Smooth muscle cell (in vitro differentiated cells): ENCODE data around the gene IKZF1. TPM values are rescaled to one million over a fixed set of nuclear protein-coding genes. Genes with fewer than 3 reads are reported as not detected.

Experiments used
- DNase-seq: peaks from one replicate; lab custom pipeline; 2025; ENCODE audit not compliant: unreplicated experiment; lab: John Stamatoyannopoulos, UW
- H2AFZ ChIP-seq: fragments of 200-600 bp; sonication (generic); 2 replicates; pipeline ENCODE4 v1.6.0; 2016; ENCODE audit warnings: antibody characterized with exemption, low read depth, mild to moderate bottlenecking
- H3F3A ChIP-seq: fragments of 200-600 bp; sonication (generic); 2 replicates; pipeline ENCODE4 v1.6.0; 2017; ENCODE audit warnings: antibody characterized with exemption, low read depth
- H3K27ac ChIP-seq: fragments of 200-600 bp; sonication (generic); 2 replicates; pipeline ENCODE4 v1.5.1; 2016; ENCODE audit warnings: low read depth, mild to moderate bottlenecking
- H3K27me3 ChIP-seq: fragments of 200-600 bp; sonication (generic); 2 replicates; pipeline ENCODE4 v1.6.1; 2016; ENCODE audit warnings: low read depth, mild to moderate bottlenecking
- H3K36me3 ChIP-seq: fragments of 200-600 bp; sonication (generic); 2 replicates; pipeline ENCODE4 v1.5.1; 2016; ENCODE audit warnings: low read depth
- H3K4me1 ChIP-seq: fragments of 200-600 bp; sonication (generic); 2 replicates; pipeline ENCODE4 v1.5.1; 2016; ENCODE audit warnings: low read depth
- H3K4me2 ChIP-seq: fragments of 200-600 bp; sonication (generic); 2 replicates; pipeline ENCODE4 v1.6.0; 2016; ENCODE audit warnings: mild to moderate bottlenecking
- H3K4me3 ChIP-seq: fragments of 200-600 bp; sonication (generic); 2 replicates; pipeline ENCODE4 v1.5.1; 2016; ENCODE audit warnings: mild to moderate bottlenecking
- H3K79me2 ChIP-seq: fragments of 200-600 bp; sonication (generic); 2 replicates; pipeline ENCODE4 v1.6.0; 2016; ENCODE audit warnings: low read depth, mild to moderate bottlenecking
- H3K9ac ChIP-seq: fragments of 200-600 bp; sonication (generic); 2 replicates; pipeline ENCODE4 v1.6.0; 2016; ENCODE audit warnings: low read depth
- H3K9me3 ChIP-seq: fragments of 200-600 bp; sonication (generic); replicated peaks from 2 replicates; pipeline ENCODE4 v1.5.1; 2016; ENCODE audit warnings: low read depth
- H4K20me1 ChIP-seq: fragments of 200-600 bp; sonication (generic); 2 replicates; pipeline ENCODE4 v1.6.0; 2016; ENCODE audit warnings: low read depth
- CTCF ChIP-seq: fragments of 200-600 bp; sonication (generic); IDR thresholded peaks from 2 replicates; pipeline ENCODE4 v1.5.1; 2017; ENCODE audit warnings: borderline replicate concordance, mild to moderate bottlenecking, antibody characterized with exemption; ENCODE audit not compliant: insufficient read depth, poor library complexity, severe bottlenecking
- WGBS: methylation state at CpG from one replicate; pipeline ENCODE4 v1.1.7; 2016; ENCODE audit warnings: low lambda C conversion rate; 5-methylcytosine and 5-hydroxymethylcytosine counted together
- polyA plus RNA-seq: library from polyadenylated mRNA; unstranded; fragments of >200 nt; fragmentation: Nextera tagmentation; extraction: Ambion mirVana; gene quantifications from 2 replicates; pipeline ENCODE4 v1.2.1, GENCODE V29; 2016
- total RNA-seq: library from RNA; depleted of rRNA; stranded (reverse); fragments of >200 nt; gene quantifications from 2 replicates; pipeline ENCODE4 v1.2.3, GENCODE V29; 2014

Gene IKZF1
- total and polyA plus RNA-seq, 2 experiments from 2014 or later: not detected

- Histone ChIP-seq H3K36me3 (no peaks in the 10 kb centered on the region), H3K27ac (no peak overlapping the region), H3K4me3 (no peak overlapping the region), H3K4me1 (no peaks in the 10 kb centered on the region), H3K27me3 (peaks cover 31% of the 10 kb centered on the region), H3F3A (no peaks in the 10 kb centered on the region), H3K4me2 (no peak overlapping the region), H3K9ac (no peak overlapping the region), H4K20me1 (no peaks in the 10 kb centered on the region), H3K79me2 (no peaks in the 10 kb centered on the region), H3K9me3 (no peaks in the 10 kb centered on the region), H2AFZ (no peak overlapping the region)
- DNase-seq: no peak
- 63% methylated on average over 8 of the region's 8 CpGs for WGBS
- peak; percentile 39 for TF ChIP-seq CTCF
These were observed 64.9 kb downstream of the IKZF1 start for GRCh38 chr7:50369143-50370026.

- Histone ChIP-seq H3K27ac (no peak overlapping the region), H3F3A (no peaks in the 10 kb centered on the region), H4K20me1 (no peaks in the 10 kb centered on the region), H3K4me1 (no peaks in the 10 kb centered on the region), H3K27me3 (peaks cover 25% of the 10 kb centered on the region), H3K4me2 (no peak overlapping the region), H3K36me3 (no peaks in the 10 kb centered on the region), H2AFZ (no peak overlapping the region), H3K4me3 (no peak overlapping the region), H3K79me2 (no peaks in the 10 kb centered on the region), H3K9me3 (no peaks in the 10 kb centered on the region), H3K9ac (no peak overlapping the region)
- DNase-seq: no peak
- no peak for TF ChIP-seq CTCF
- WGBS: 92% methylated on average over 7 of the region's 7 CpGs
These were observed 66.4 kb downstream of the IKZF1 start for GRCh38 chr7:50370884-50371283.

GRCh38 chr7:50371551-50372021 lies 67.1 kb downstream of the IKZF1 start:
- H3K4me1 ChIP-seq: no peaks in the 10 kb centered on the region
- H3F3A ChIP-seq: no peaks in the 10 kb centered on the region
- no peaks in the 10 kb centered on the region for H3K36me3 ChIP-seq
- no peaks in the 10 kb centered on the region for H3K79me2 ChIP-seq
- H3K4me2 ChIP-seq: no peak overlapping the region
- WGBS: 93% methylated on average over 5 of the region's 5 CpGs
- H3K27me3 ChIP-seq: peaks cover 23% of the 10 kb centered on the region
- TF ChIP-seq CTCF: no peak
- no peaks in the 10 kb centered on the region for H4K20me1 ChIP-seq
- no peak overlapping the region for H3K27ac ChIP-seq
- no peak overlapping the region for H2AFZ ChIP-seq
- no peaks in the 10 kb centered on the region for H3K9me3 ChIP-seq
- H3K4me3 ChIP-seq: no peak overlapping the region
- no peak for DNase-seq
- H3K9ac ChIP-seq: no peak overlapping the region
